PC-9 (cell line): Measurements from ENCODE around the gene BCKDK.

Experiments used
- EZH2 ChIP-seq: fragments of 200-600 bp; sonication (generic); IDR thresholded peaks from 2 replicates; pipeline ENCODE4 v1.8.0; 2017; ENCODE audit warnings: antibody characterized with exemption, low read depth
- TF ChIP-seq, protein P1 (sequence below): fragments of 200-600 bp; sonication (generic); conservative IDR thresholded peaks from 2 replicates; pipeline ENCODE4 v1.6.1; 2017; ENCODE audit warnings: mixed run types, antibody characterized with exemption, mild to moderate bottlenecking, moderate library complexity

DNA sequence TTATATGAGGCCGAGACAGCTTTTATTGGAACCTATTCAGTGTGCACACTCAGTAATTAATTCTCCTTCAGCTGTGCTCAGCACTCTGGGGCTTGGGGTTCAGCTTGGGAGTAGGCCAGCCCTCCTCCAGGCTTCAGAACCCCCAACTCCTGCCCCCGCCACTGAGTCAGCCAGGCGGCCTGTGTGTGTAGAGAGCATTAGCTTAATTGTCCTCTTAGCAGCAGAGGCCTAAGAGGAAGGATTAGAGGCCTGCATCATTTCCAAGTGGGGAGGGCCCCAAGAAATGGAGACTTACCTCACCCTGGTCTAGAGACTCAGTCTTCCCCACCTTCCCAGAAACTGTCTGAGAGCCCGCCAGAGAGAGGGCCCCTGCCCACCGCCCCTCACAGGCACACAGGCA is 20.2 kb upstream of the BCKDK start:
- TF ChIP-seq, protein P1, sequence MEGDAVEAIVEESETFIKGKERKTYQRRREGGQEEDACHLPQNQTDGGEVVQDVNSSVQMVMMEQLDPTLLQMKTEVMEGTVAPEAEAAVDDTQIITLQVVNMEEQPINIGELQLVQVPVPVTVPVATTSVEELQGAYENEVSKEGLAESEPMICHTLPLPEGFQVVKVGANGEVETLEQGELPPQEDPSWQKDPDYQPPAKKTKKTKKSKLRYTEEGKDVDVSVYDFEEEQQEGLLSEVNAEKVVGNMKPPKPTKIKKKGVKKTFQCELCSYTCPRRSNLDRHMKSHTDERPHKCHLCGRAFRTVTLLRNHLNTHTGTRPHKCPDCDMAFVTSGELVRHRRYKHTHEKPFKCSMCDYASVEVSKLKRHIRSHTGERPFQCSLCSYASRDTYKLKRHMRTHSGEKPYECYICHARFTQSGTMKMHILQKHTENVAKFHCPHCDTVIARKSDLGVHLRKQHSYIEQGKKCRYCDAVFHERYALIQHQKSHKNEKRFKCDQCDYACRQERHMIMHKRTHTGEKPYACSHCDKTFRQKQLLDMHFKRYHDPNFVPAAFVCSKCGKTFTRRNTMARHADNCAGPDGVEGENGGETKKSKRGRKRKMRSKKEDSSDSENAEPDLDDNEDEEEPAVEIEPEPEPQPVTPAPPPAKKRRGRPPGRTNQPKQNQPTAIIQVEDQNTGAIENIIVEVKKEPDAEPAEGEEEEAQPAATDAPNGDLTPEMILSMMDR, result no peak
- no peak for TF ChIP-seq EZH2
